ENCODE measurements around the gene ALOX15B. TPM values are rescaled to one million over a fixed set of nuclear protein-coding genes. Genes with fewer than 3 reads are reported as not detected.

Gene ALOX15B
- total RNA-seq, 1 experiment from 2014 or later: 0.30 TPM

GRCh38 chr17:8068736-8069586 is 30.1 kb downstream of the ALOX15B start:
- no peak for ATAC-seq
- Histone ChIP-seq H4K20me1 (ENCODE audit: insufficient read depth) (no peaks in the 10 kb centered on the region), H3K4me2 (ENCODE audit: low read length) (no peak overlapping the region), H3K36me3 (ENCODE audit: control insufficient read depth in 1 of 2, insufficient read depth in 2 of 2, low read length in 2 of 2) (no peaks in the 10 kb centered on the region), H2AFZ (ENCODE audit: low read depth, low read length, poor library complexity, severe bottlenecking) (no peak overlapping the region), H3K27ac (ENCODE audit: low read depth, low read length) (no peak overlapping the region), H3K79me2 (ENCODE audit: insufficient read depth, low read length) (no peaks in the 10 kb centered on the region), H3K4me1 (ENCODE audit: control insufficient read depth in 1 of 2, insufficient read depth in 2 of 2, low read length in 2 of 2) (peaks cover 0 to 9% of the 10 kb centered on the region in 2 experiments; a peak in 1 of 4 replicates), H3K9ac (ENCODE audit: low read length) (no peak overlapping the region), H3K9me3 (ENCODE audit: control insufficient read depth in 1 of 2, insufficient read depth in 1 of 2, low read depth in 1 of 2, low read length in 2 of 2) (no peaks in the 10 kb centered on the region), H3K27me3 (ENCODE audit: insufficient read depth, low read length) (peaks cover 3% of the 10 kb centered on the region; the same call in 1 of the 2 replicates), H3K9me2 (ENCODE audit: insufficient read depth) (no peaks in the 10 kb centered on the region), H3K4me3 (replicated peaks in 1 of 2; ENCODE audit: low read depth in 1 of 2, low read length in 2 of 2) (no peak overlapping the region)
- ChIA-PET RAD21 (ENCODE audit: low non-redundant PET in 1 of 2, low total read pairs in 2 of 2, uncharacterized antibody in 2 of 2, unreplicated experiment in 2 of 2) (interaction anchor here in 1 of 2 experiments (1.5 kb wide), 1 partner anchor 9 kb away, joined by 4 read pairs; no protein-coding TSS in a partner anchor), CTCF (interaction anchor here (1.1 to 2.0 kb wide), 4 partner anchors 9 to 25 kb away, joined by 3 to 12 read pairs (median 6); no protein-coding TSS in a partner anchor), POLR2A (no interaction called here)
- no peak for DNase-seq (ENCODE audit: low read depth, low spot score)
- no peak for TF ChIP-seq ZNF274 (IDR thresholded peaks at IDR 0.05; ENCODE audit: low read depth, low read length)
- no peak for TF ChIP-seq POLR2AphosphoS5 (IDR thresholded peaks at IDR 0.05; ENCODE audit: low read depth, low read length)
- TF ChIP-seq ZBTB33 (IDR thresholded peaks at IDR 0.05; ENCODE audit: extremely low read depth, insufficient replicate concordance, low read length): no peak
- no peak for TF ChIP-seq RAD21 (IDR thresholded peaks at IDR 0.05; ENCODE audit: low read depth)
- TF ChIP-seq ELF1 (IDR thresholded peaks at IDR 0.05; ENCODE audit: borderline replicate concordance, low read depth): no peak
- BruUV-seq (replicated peaks): no TSS peak
- intact Hi-C loops (cut with micrococcal nuclease): no loop called here

Data from HCT116 (cell line).